Measurements from ENCODE around the gene SUSD4. TPM values are rescaled to one million over a fixed set of nuclear protein-coding genes. Genes with fewer than 3 reads are reported as not detected.

SUSD4 gene
- total RNA-seq, 1 experiment from 2014 or later, result 31.4 TPM

DNA sequence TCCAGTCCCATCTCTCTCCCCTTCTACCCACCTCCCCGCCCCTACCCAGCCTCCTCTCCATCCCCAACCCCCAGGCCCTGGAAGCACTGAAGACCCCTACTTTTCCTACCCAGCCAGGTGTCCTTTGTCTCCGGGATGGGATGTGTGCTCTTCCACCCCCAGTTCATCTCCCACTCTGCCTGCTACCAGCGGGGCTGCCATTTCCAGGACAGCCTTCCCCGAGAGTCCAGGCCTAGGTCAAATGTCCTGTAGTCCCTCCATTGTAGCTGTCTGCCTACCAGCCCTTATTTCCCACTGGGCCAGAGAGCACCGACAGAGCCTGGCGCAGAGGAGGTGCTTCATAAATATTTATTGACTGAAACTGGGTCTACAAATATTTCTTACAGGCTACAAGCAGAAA lies 148.9 kb downstream of the SUSD4 start:
- Histone ChIP-seq H3K4me3 (ENCODE audit: low read depth, low read length) (no peak overlapping the region), H3K36me3 (ENCODE audit: control insufficient read depth, insufficient read depth, low read length) (no peaks in the 10 kb centered on the region; the same call in 1 of the 2 replicates), H3K27me3 (replicated peaks; ENCODE audit: control insufficient read depth, insufficient read depth, low read length) (no peaks in the 10 kb centered on the region), H3K4me1 (peaks cover 28% of the 10 kb centered on the region), H3K9me3 (peaks cover 19% of the 10 kb centered on the region)
- Mint-ChIP-seq H3K4me1 (ENCODE audit: low read depth, unreplicated experiment) (peaks cover 27% of the 10 kb centered on the region), H3K4me3 (ENCODE audit: unreplicated experiment) (no peak overlapping the region), H3K27ac (ENCODE audit: unreplicated experiment) (no peak overlapping the region), H3K27me3 (ENCODE audit: insufficient read depth, unreplicated experiment) (no peaks in the 10 kb centered on the region), H3K36me3 (ENCODE audit: insufficient read depth, unreplicated experiment) (peaks cover 2% of the 10 kb centered on the region), H3K9me3 (ENCODE audit: unreplicated experiment) (peaks cover 21% of the 10 kb centered on the region)
- intact Hi-C loops (cut with micrococcal nuclease; ENCODE audit: unreplicated experiment), result no loop called here
- TF ChIP-seq, protein P1, sequence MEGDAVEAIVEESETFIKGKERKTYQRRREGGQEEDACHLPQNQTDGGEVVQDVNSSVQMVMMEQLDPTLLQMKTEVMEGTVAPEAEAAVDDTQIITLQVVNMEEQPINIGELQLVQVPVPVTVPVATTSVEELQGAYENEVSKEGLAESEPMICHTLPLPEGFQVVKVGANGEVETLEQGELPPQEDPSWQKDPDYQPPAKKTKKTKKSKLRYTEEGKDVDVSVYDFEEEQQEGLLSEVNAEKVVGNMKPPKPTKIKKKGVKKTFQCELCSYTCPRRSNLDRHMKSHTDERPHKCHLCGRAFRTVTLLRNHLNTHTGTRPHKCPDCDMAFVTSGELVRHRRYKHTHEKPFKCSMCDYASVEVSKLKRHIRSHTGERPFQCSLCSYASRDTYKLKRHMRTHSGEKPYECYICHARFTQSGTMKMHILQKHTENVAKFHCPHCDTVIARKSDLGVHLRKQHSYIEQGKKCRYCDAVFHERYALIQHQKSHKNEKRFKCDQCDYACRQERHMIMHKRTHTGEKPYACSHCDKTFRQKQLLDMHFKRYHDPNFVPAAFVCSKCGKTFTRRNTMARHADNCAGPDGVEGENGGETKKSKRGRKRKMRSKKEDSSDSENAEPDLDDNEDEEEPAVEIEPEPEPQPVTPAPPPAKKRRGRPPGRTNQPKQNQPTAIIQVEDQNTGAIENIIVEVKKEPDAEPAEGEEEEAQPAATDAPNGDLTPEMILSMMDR (IDR thresholded peaks at IDR 0.05; ENCODE audit: insufficient read depth in 1 of 2, low read depth in 1 of 2, low read length in 1 of 2, severe bottlenecking in 1 of 2, unreplicated experiment in 1 of 2), result no peak
- ChIA-PET POLR2A (no interaction called here), CTCF (no interaction called here)
- no peak for DNase-seq
- BruUV-seq (replicated peaks), result no TSS peak

DNA sequence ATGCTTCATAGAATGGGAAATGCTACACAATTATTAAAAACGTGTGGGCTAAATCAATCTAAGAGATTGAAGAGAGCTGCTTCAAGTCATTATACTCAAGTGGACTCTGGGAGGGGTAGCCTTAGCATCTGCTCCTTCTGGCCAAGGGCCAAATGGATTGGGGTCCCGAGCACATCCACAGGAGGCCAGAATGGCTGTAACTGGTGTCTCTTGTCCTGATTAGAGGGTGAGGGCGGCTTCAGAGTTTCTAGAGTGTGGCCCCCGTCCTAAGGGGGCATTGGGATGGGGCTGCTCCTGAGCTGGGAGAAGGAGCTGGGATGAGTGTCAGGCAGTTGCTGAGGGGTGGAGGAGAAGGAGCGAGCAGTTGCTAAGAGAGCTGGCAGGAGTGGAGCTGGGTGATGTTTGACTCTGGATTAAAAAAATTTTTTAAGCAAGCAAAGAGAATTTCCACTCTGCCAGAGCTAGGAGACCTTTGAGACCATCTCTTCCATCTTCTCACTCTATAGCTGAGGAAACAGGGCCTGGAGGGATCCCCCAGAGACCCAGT lies 149.6 kb downstream of the SUSD4 start:
- no peaks in the 10 kb centered on the region for H3K36me3 Mint-ChIP-seq (ENCODE audit: insufficient read depth, unreplicated experiment)
- no peaks in the 10 kb centered on the region for H3K27me3 ChIP-seq (replicated peaks; ENCODE audit: control insufficient read depth, insufficient read depth, low read length)
- intact Hi-C loops (cut with micrococcal nuclease; ENCODE audit: unreplicated experiment), result no loop called here
- no TSS peak for BruUV-seq (replicated peaks)
- no peak overlapping the region for H3K4me3 Mint-ChIP-seq (ENCODE audit: unreplicated experiment)
- no peak overlapping the region for H3K27ac Mint-ChIP-seq (ENCODE audit: unreplicated experiment)
- H3K4me1 Mint-ChIP-seq (ENCODE audit: low read depth, unreplicated experiment), result peaks cover 34% of the 10 kb centered on the region
- peaks cover 18% of the 10 kb centered on the region for H3K9me3 Mint-ChIP-seq (ENCODE audit: unreplicated experiment)
- no peak overlapping the region for H3K4me3 ChIP-seq (ENCODE audit: low read depth, low read length)
- no peak for DNase-seq
- TF ChIP-seq, protein P1 (IDR thresholded peaks at IDR 0.05; ENCODE audit: insufficient read depth in 1 of 2, low read depth in 1 of 2, low read length in 1 of 2, severe bottlenecking in 1 of 2, unreplicated experiment in 1 of 2), result no peak
- peaks cover 12% of the 10 kb centered on the region for H3K9me3 ChIP-seq
- ChIA-PET POLR2A (no interaction called here), CTCF (no interaction called here)
- peaks cover 35% of the 10 kb centered on the region for H3K4me1 ChIP-seq
- H3K36me3 ChIP-seq (ENCODE audit: control insufficient read depth, insufficient read depth, low read length), result no peaks in the 10 kb centered on the region
- H3K27me3 Mint-ChIP-seq (ENCODE audit: insufficient read depth, unreplicated experiment), result no peaks in the 10 kb centered on the region

DNA sequence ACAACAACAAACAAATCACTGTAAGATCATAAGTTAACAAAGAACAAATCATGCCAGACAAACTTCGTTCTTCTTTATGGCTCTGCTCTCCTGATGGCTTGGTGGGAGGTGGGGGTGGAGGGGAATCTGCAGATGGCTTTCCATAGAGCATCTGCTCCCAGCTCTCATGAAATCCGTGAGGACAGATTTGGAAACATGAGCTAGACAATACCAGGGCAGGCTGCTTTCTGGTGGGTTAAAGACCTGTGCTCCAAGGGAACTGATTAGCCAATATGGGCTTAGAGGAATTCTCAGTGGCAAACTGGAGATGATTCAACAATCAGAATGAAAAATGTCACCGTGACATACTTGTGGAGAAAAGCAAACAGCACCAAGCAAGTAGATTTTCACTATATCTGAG lies 151.5 kb downstream of the SUSD4 start:
- H3K4me3 Mint-ChIP-seq (ENCODE audit: unreplicated experiment), result peak overlapping the region; percentile 51
- H3K36me3 Mint-ChIP-seq (ENCODE audit: insufficient read depth, unreplicated experiment), result no peaks in the 10 kb centered on the region

More for the DNA sequence above, 151.5 kb downstream of the SUSD4 start:
- Histone ChIP-seq H3K36me3 (ENCODE audit: control insufficient read depth, insufficient read depth, low read length) (no peaks in the 10 kb centered on the region), H3K4me1 (peaks cover 42% of the 10 kb centered on the region), H3K4me3 (ENCODE audit: low read depth, low read length) (no peak overlapping the region), H3K27me3 (replicated peaks; ENCODE audit: control insufficient read depth, insufficient read depth, low read length) (no peaks in the 10 kb centered on the region), H3K9me3 (no peaks in the 10 kb centered on the region)
- DNase-seq, result no peak
- TF ChIP-seq, protein P1 (IDR thresholded peaks at IDR 0.05; ENCODE audit: insufficient read depth in 1 of 2, low read depth in 1 of 2, low read length in 1 of 2, severe bottlenecking in 1 of 2, unreplicated experiment in 1 of 2), result no peak
- no TSS peak for BruUV-seq (replicated peaks)
- peak overlapping the region; percentile 27 for H3K27ac Mint-ChIP-seq (ENCODE audit: unreplicated experiment)
- intact Hi-C loops (cut with micrococcal nuclease; ENCODE audit: unreplicated experiment), result loop anchor here (2.0 kb wide), 2 partner anchors 32 to 76 kb away; no protein-coding TSS in a partner anchor
- CTCF ChIA-PET, result no interaction called here
- peaks cover 48% of the 10 kb centered on the region for H3K4me1 Mint-ChIP-seq (ENCODE audit: low read depth, unreplicated experiment)
- POLR2A ChIA-PET, result no interaction called here
- no peaks in the 10 kb centered on the region for H3K9me3 Mint-ChIP-seq (ENCODE audit: unreplicated experiment)
- H3K27me3 Mint-ChIP-seq (ENCODE audit: insufficient read depth, unreplicated experiment), result no peaks in the 10 kb centered on the region

Measured in Caco-2 (cell line).